HG02798 (cell line): ENCODE results near the gene ZNF462.
"Not testable (repeated sequence)": the region's sequence is repeated elsewhere in the genome, so short reads cannot be mapped to it uniquely, and the experiment has no call there.

Experiments used
- ATAC-seq: cut with Tn5 transposase; IDR thresholded peaks from one replicate; pipeline ENCODE4 v1.9.1; 2021; ENCODE audit warnings: mild to moderate bottlenecking; ENCODE audit not compliant: unreplicated experiment, poor library complexity

ZNF462 gene

DNA sequence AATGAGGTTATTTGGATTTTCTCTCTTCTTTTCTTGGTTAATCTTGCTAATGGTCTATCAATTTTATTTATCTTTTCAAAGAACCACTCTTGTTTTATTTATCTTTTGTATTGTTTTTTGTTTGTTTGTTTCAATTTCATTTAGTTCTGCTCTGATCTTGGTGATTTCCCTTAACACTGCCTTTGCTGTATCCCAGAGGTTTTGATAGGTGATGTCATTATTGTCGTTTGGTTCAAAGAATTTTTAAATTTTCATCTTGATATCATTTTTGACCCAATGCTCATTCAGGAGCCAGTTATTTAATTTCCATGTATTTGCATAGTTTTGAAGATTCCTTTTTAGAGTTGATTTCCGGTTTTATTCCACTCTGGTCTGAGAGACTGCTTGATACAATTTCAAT lies 126.9 kb downstream of the ZNF462 start:
- not testable (repeated sequence) for ATAC-seq

- no peak for ATAC-seq
Measured at GRCh38 chr9:106992186-106992585, 129.2 kb downstream of the ZNF462 start.

DNA sequence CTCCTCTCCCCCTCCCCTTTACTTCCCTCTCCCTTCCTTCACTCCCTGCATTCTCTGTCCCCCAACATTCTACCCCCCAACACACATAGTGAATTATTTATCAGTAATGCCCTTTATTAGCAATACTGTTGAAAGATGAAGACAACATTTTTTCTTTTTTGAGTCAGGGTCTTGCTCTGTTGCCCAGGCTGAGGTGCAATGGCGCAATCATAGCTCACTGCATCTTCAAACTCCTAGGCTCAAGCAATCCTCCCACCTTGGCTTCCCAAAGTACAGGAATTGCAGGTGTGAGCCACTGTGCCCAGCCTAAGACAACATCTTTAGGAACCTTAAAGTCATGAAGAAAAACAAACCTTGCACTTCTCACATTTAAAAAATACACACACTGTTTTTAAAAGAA lies 130.6 kb downstream of the ZNF462 start:
- no peak for ATAC-seq

GRCh38 chr9:106994463-106994862 lies 131.5 kb downstream of the ZNF462 start:
- no peak for ATAC-seq

GRCh38 chr9:107000218-107000617 lies 137.3 kb downstream of the ZNF462 start:
- ATAC-seq = no peak

- ATAC-seq = no peak
Measured at GRCh38 chr9:107005201-107005600, 142.2 kb downstream of the ZNF462 start.

GRCh38 chr9:107007402-107007801 lies 144.4 kb downstream of the ZNF462 start:
- no peak for ATAC-seq

DNA sequence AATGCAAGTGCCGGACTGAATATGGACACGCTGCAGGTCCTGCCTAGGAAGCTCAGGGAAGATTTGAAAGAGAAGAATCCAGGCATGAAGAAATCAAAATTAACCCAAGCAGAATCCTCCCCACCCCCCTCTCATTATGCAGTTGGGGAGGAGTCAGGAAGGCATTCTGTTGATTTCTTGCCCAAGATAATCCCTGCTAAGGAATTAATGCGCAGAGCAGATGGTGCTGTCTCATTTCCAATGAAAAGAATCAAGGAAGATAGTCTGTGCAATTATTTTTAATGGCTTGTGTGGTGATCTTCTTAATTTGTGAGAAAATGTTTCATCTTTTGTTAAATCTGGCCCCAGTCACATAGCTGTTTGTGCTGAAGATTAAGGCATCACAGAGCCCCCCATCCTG lies 145.0 kb downstream of the ZNF462 start:
- no peak for ATAC-seq

- no peak for ATAC-seq
Measured at GRCh38 chr9:107008447-107008846, 145.5 kb downstream of the ZNF462 start.

- no peak for ATAC-seq
Measured at GRCh38 chr9:107016383-107016782, 153.4 kb downstream of the ZNF462 start.

DNA sequence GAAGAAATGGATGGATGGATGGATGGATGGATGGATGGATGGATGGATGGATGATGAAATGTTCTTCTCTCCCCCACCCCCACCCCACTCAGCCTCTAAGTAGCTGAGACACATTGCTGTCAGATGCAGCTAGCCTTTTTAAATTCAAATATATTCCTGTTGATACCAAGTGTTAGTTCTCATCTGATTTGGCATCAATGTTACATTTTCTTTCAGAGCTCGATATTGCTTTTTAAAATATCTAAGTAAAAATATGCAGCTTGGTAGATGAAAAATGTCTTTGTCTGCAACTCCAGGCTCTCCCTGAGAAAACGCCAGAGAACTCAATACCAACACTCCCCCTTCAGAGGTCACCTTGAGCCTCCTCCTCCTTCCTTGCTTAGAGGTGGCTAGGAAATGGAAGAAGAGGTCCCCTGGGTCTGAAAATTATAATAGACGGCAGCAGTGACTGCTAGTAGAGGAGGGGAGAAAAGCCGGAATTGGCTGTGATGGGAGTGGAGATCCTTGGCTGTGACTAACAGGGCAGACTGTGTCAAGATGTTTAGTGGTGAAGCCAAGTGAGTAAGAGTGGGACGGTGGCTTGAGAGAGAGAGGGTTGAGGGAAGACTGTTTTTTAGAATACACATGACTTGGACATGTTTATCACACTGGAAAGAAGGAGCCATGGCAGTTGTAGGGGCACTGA lies 156.0 kb downstream of the ZNF462 start:
- no peak for ATAC-seq

DNA sequence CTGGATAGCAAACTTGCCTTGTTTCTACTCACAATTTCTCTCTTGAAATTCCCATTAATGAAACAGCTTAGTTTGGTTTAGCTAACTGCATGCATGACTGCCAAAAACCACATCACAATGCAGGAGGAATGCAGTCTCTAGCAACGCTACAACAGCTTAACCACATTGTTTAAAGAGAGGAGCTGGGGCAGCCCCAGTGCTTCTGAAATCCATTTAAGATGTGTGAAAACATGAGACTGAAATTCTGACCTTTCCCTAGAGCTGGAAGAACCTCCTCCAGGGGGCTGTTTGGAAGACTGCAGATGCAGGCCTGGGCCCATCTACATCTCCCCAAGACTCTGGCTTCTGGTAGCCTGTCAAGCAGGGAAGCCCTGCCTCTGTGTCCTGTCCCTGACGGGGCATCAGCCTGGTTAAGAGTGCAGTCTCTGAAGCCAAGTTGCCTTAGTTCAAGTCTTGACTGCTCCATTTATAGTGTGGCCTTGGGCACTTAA lies 157.1 kb downstream of the ZNF462 start:
- ATAC-seq = peak; percentile 44

GRCh38 chr9:107024193-107024592 lies 161.2 kb downstream of the ZNF462 start:
- ATAC-seq = peak; percentile 63

DNA sequence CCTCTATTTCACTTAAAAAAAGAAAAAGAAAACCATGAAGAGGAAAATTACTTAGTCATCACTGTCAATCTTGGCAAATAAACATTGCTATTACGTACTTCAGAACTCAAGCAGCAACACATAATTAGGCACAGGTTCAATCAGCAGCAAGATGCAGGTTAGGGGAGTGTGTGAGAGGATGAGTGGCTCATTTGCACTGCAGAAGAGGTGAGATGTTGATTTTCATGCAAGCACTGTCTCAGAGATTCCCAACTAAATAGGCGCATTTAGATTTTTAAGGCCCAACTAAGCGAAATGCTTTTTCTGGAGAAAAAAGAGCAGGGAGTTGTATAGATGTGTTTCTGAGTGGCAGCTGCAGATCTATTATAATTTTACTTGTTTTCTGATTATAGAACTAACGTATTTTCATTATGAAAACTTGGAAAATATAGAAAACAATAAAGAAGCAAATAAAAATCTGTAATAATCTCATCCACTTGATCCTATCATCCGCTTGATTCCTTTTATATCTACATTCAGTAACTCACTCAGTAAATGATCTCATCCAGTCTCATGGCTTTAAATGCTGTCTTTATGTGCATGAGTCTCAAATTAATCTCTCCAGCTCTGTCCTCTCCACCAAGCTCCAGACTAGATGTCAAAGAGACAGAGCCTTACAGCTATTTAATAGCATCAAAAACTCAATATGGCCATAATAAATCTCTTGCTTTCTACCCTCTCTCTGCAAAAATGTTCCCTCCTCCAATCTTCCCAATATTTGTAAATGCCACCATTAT lies 162.5 kb downstream of the ZNF462 start:
- ATAC-seq = no peak

GRCh38 chr9:107029146-107029545 lies 166.2 kb downstream of the ZNF462 start:
- no peak for ATAC-seq

GRCh38 chr9:107033966-107034365 lies 171.0 kb downstream of the ZNF462 start:
- ATAC-seq = peak; percentile 52

GRCh38 chr9:107034831-107035230 lies 171.9 kb downstream of the ZNF462 start:
- no peak for ATAC-seq

DNA sequence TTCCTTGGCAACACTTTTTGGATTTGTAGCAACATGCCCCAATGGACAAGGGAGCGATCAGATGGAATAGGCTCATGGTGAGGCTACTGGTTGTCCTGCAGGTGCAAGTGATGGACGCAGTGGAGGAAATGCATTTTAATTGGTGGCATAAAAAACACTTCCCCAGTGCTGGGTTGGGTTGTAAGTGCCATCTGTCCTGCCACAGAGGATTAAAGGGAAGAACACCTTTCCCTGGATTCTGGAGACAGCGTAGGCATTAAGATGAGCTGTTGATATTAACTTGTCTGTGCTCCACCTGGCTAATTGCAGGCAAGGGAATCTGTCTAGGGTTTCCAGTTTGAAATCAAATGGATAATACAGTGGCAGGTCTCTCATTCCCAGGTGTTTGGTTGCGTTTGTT lies 173.4 kb downstream of the ZNF462 start:
- no peak for ATAC-seq

- ATAC-seq = no peak
Measured at GRCh38 chr9:107039542-107039941, 176.6 kb downstream of the ZNF462 start.

- no peak for ATAC-seq
Measured at GRCh38 chr9:107042606-107043005, 179.6 kb downstream of the ZNF462 start.

GRCh38 chr9:107043886-107044285 lies 180.9 kb downstream of the ZNF462 start:
- no peak for ATAC-seq

DNA sequence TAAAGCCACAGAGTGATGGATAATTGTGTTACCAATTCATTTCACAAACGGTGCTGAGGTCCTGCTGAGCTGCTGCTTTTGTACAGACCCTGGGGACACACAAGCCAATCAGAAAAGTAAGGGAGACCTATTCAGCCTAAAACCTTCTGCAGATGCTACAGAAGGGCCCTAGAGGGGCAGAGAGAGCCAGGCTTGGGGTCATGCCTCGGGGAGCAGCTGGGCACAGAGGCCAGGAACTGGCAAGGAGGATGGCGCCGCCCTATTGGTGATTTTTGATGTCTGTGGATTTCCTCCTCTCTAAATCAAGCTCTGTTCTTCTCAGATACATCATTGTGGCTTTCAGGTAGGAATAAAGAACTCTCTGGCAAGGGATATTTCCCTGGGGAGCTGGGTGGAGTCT lies 181.9 kb downstream of the ZNF462 start:
- no peak for ATAC-seq
